Stromal cell of bone marrow (primary cell): ENCODE results near the gene GATA5.
"Not testable (repeated sequence)": the region's sequence is repeated elsewhere in the genome, so short reads cannot be mapped to it uniquely, and the experiment has no call there.

Source experiments
- DNase-seq: peaks from one replicate; pipeline ENCODE4 v3.0.0-alpha.2; 2012; ENCODE audit warnings: low read depth

Gene GATA5

GRCh38 chr20:62504323-62504722 is 28.5 kb upstream of the GATA5 start:
- DNase-seq: no peak

- no peak for DNase-seq
Measured at GRCh38 chr20:62503401-62504178, 27.8 kb upstream of the GATA5 start.

DNA sequence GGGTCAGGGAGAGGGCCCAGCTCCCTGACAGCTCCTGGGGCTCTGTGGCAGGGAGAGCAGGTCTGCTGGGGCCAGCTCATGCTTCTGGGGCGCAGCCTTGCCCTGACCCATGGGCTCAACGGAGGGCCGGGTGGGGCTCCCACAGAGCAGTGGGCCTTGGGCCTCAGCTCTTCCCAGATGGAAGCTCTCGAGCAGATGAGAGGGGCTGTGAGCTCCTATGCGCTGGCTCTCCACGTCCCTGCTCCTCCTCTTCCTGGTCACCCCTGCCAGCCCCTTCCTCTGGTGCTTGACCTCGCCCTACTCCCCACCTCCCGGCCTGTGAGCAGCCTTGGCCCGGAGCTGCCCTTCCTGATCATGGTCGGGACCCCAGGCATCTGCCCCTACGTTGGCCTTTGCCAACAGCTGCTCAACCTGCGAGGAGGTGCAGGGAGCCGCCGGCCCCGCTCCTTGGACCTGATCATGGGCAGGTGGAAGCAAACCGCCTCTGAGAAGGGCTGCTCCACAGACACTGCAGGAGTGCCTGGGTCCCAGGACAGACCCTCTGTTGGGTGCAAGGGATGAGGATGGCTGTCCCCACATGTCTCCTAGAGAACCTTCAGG is 26.8 kb upstream of the GATA5 start:
- no peak for DNase-seq

- DNase-seq: peak; percentile 45
Measured at GRCh38 chr20:62501801-62502495, 26.2 kb upstream of the GATA5 start.

- peak; percentile 19 for DNase-seq
Measured at GRCh38 chr20:62500237-62500864, 24.6 kb upstream of the GATA5 start.

DNA sequence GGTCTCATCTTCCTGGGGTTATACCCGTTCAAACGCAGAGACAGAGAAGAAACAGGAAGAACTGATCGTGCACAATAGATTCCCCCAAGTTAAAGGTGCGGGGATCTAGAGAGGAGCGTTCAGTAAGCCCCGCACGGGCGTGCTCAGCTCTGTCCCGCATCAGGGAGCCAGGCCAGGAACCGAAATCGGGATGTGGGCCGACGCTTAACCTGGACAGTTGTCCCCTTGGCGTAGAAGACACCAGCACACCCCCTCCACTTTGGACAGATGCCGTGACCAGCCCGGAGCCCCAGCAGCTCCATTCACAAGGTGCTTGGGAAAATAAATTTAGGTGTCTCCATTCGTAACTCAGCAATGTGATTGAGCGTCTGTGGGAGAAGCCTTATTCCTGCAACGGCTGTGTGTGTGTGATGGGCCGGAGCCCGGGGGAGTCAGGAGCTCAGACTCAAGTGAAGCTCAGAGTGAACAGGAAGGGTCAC is 24.0 kb upstream of the GATA5 start:
- DNase-seq: no peak

- no peak for DNase-seq
Measured at GRCh38 chr20:62498874-62499273, 23.1 kb upstream of the GATA5 start.

DNA sequence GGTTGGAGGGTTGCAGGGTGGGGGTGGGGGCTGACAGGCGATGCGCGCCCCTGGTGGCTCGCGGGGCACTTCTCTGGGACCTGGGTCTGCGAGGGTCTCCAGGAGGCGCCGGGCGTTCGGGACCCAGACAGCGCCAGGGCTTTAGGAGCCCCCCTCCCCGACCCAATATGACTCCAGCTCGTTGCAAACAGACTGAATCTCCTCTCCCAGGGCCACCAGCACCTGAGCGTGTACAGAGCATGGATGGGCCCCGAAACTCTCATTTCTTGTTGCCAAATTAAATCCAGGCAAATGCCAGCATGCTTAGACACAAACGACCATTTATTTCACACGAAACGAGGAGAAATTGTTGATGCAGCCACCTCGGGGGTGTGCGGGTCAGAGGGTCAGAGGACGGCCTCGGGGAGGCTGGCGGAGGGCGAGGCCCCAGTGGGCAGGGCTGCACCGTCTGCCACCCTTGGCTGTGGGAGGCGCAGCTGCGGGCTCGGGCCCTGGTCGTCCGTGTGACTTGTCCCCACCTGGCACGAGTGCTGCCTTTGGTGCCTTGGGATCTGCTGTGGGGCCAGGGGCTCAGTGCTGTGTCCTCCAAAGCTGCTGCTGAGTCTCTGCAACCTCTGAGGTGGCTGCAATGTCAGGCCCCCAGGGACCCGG is 20.9 kb upstream of the GATA5 start:
- no peak for DNase-seq

GRCh38 chr20:62495749-62496567 is 20.2 kb upstream of the GATA5 start:
- DNase-seq: no peak

DNA sequence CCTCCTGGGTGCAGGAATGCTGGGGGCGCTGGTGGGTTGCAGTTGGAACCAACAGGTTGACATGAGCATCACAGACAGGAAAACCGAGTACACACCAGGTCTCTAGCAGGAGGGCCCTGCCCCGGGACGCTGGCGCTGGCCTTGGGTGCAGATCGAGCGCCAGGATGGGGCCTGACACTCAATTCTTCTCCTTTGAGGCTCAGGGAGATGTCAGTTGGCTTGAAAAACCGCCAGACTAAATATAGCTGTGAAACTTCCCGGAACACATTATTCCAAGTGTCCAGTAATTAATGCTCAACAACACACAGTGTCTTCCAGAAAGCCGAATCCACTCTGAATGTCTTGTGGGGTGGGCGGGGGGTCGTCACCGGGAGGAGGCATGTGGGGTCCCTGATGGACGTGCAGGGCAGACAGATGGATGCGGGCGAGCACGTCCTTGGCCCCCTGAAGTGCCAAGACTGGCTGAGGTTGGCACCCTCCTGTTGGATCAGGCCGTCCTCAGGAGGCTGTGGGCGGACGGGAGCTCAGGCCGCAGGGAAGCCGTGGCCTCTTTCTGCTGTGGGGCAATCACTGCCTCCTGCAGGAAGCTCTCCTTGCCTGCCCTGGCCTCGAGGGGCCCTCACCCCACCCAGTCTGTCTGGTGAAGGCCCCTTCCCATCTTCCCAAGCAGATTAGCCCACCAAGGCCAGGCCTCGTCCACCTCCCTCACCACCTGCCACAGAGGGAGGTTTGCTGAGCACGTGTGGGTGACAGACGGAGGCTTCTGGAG is 19.4 kb upstream of the GATA5 start:
- no peak for DNase-seq

- no peak for DNase-seq
Measured at GRCh38 chr20:62494537-62494936, 18.7 kb upstream of the GATA5 start.

- DNase-seq: no peak
Measured at GRCh38 chr20:62493886-62494285, 18.1 kb upstream of the GATA5 start.

DNA sequence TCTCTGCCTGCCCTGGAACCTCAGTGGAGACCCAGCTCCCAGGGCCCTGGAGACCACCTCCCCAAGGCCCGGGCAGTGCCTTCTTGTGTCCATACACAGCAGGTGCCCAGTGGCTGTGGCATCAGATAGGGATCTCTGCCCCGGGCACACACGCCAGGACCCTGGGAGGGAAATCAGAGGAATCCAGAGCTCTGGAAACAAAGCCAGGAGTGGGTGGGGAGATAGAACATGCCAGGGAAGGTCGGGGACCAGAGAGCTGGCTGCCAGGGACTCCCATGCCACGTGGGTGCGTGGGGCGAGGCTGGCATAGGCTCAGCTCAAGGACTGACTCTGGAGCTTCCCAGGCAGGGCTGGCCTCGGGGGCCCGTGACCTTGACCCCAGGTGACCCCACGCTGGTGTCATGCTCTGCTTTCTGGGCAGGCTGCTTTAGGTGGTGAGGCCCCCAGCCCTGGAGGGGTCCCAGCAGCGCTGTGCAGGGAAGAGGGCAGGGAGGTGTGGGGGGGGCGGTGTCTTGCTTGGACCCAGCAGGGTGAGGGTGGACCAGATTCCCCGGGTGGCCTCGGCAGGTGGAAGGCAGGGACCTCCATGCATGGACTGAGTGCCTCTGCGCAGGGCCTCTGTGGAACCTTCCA is 17.6 kb upstream of the GATA5 start:
- DNase-seq: no peak

DNA sequence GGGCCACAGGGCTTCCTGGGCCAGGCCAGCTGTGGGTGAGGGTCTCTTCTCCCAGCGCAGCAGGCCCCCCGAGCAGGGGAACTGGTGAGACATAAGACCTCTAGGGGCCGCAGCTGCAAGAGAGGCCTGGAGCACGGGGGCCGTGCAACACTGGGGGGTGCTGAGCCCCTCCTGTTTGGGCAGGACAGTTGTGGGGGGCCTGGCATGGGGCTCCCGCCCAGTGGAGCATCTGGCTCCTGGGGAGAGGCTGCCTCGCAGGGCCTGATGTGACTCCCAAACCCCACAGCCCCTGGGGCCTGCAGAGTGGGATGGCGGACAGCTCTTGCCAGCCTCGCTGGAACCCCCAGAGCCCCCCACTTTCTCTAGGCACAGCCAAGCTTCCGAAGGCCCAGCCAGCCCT is 16.9 kb upstream of the GATA5 start:
- no peak for DNase-seq

DNA sequence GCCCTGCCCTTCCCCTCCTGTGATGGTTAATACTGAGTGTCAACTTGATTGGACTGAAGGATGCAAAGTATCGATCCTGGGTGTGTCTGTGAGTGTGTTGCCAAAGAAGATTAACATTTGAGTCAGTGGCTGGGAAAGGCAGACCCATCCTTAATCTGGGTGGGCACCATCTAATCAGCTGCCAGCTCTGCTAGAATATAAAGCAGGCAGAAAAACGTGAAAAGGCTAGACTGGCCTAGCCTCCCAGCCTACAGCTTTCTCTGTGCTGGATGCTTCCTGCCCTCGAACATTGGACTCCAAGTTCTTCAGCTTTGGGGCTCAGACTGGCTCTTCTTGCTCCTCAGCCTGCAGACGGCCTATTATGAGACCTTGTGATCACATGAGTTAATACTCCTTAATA is 15.0 kb upstream of the GATA5 start:
- DNase-seq: not testable (repeated sequence)

GRCh38 chr20:62489932-62490263 is 14.1 kb upstream of the GATA5 start:
- no peak for DNase-seq

GRCh38 chr20:62489186-62489931 is 13.6 kb upstream of the GATA5 start:
- DNase-seq: no peak

GRCh38 chr20:62488470-62488869 is 12.7 kb upstream of the GATA5 start:
- DNase-seq: no peak
